HG03064 (cell line): ENCODE results near the gene ANXA10.
"Not testable (repeated sequence)": the region's sequence is repeated elsewhere in the genome, so short reads cannot be mapped to it uniquely, and the experiment has no call there.

Experiments
- ATAC-seq: cut with Tn5 transposase; IDR thresholded peaks from one replicate; pipeline ENCODE4 v1.9.1; 2021; ENCODE audit warnings: low read depth; ENCODE audit not compliant: unreplicated experiment

Gene ANXA10

GRCh38 chr4:168092176-168092712 is at the start of gene ANXA10:
Gene ANXA10 (plus strand): TSS chr4:168092537. CDS start chr4:168092701, 164 bp downstream.
- no peak for ATAC-seq

GRCh38 chr4:168045354-168045753 is 47.0 kb upstream of the ANXA10 start:
- ATAC-seq, result no peak

- ATAC-seq, result no peak
These were observed 42.3 kb upstream of the ANXA10 start for GRCh38 chr4:168050002-168050401.

GRCh38 chr4:168051526-168051925 is 40.8 kb upstream of the ANXA10 start:
- no peak for ATAC-seq

- ATAC-seq, result peak; percentile 81
These were observed 34.9 kb upstream of the ANXA10 start for GRCh38 chr4:168057412-168057811.

GRCh38 chr4:168059251-168059650 is 33.1 kb upstream of the ANXA10 start:
- ATAC-seq, result no peak

GRCh38 chr4:168063031-168063430 is 29.3 kb upstream of the ANXA10 start:
- no peak for ATAC-seq

GRCh38 chr4:168070903-168071302 is 21.4 kb upstream of the ANXA10 start:
- ATAC-seq, result no peak

GRCh38 chr4:168071304-168071703 is 21.0 kb upstream of the ANXA10 start:
- ATAC-seq, result no peak

- ATAC-seq, result no peak
These were observed 17.5 kb upstream of the ANXA10 start for GRCh38 chr4:168074861-168075260.

- peak; percentile 82 for ATAC-seq
These were observed 15.2 kb upstream of the ANXA10 start for GRCh38 chr4:168076989-168077725.

GRCh38 chr4:168077726-168078239 is 14.6 kb upstream of the ANXA10 start:
- no peak for ATAC-seq

- no peak for ATAC-seq
These were observed 10.0 kb upstream of the ANXA10 start for GRCh38 chr4:168082379-168082778.

GRCh38 chr4:168095776-168096406 is 3.6 kb downstream of the ANXA10 start:
- no peak for ATAC-seq

GRCh38 chr4:168096407-168096784 is 4.1 kb downstream of the ANXA10 start:
- no peak for ATAC-seq

GRCh38 chr4:168097161-168097560 is 4.8 kb downstream of the ANXA10 start:
- ATAC-seq, result no peak

- ATAC-seq, result no peak
These were observed 5.9 kb downstream of the ANXA10 start for GRCh38 chr4:168098248-168098717.

- no peak for ATAC-seq
These were observed 6.9 kb downstream of the ANXA10 start for GRCh38 chr4:168099195-168099594.

- no peak for ATAC-seq
These were observed 8.7 kb downstream of the ANXA10 start for GRCh38 chr4:168101026-168101425.

- ATAC-seq, result no peak
These were observed 10.1 kb downstream of the ANXA10 start for GRCh38 chr4:168102403-168102802.

GRCh38 chr4:168109527-168109926 is 17.2 kb downstream of the ANXA10 start:
- ATAC-seq, result no peak

- not testable (repeated sequence) for ATAC-seq
These were observed 20.7 kb downstream of the ANXA10 start for GRCh38 chr4:168113059-168113458.
